ENCODE results near the gene MORC4. TPM values are rescaled to one million over a fixed set of nuclear protein-coding genes. Genes with fewer than 3 reads are reported as not detected.

MORC4 gene
- total and polyA plus RNA-seq, 2 of the 4 experiments (the other 2 are of a cell fraction) = 17.5 to 34.2 TPM

DNA sequence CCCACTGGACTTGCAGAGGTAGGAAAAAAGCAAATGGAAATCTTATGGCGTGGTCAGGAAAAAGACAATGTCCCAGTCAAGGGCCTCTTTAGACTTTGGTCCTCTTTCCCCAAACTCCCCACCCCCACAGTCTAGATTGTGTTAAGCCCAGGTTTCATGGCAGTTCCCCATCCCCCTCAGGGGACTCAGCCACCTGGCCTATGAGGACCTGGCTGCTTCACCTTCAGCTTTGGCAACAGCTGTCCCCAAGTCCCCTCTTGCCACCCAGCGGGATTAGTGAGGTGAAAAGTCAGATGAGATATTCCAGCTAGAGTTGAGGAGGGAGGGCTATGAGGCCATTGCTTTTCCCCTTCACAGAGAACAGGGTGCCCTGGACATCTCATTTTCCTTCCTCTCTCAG, 97.3 kb downstream of the MORC4 start:
- no peaks in the 10 kb centered on the region for H3K36me3 ChIP-seq (ENCODE audit: control insufficient read depth, insufficient read depth, low read length)
- no peak overlapping the region for H3K14ac ChIP-seq (replicated peaks; ENCODE audit: low read depth, low read length)
- no peak overlapping the region for H2AK9ac ChIP-seq (replicated peaks; ENCODE audit: low read depth, low read length, poor library complexity)
- ChIA-PET POLR2A (ENCODE audit: unreplicated experiment) (interaction anchor here (0.5 kb wide), 1 partner anchor 11 kb away, joined by 5 read pairs; no protein-coding TSS in a partner anchor), CTCF (interaction anchor here (1.3 kb wide), 1 partner anchor 48 kb away, joined by 4 read pairs; no protein-coding TSS in a partner anchor)
- WGBS, 2 experiments (ENCODE audit: extremely low coverage in 2 of 2, insufficient read length in 1 of 2) = no CpG with 5 or more reads among the region's 2 CpGs
- ATAC-seq (ENCODE audit: low read depth) (no peak), DNase-seq (no peak)
- H3K27me3 ChIP-seq (ENCODE audit: control insufficient read depth, insufficient read depth, low read length) = peaks cover 14% of the 10 kb centered on the region
- H4K5ac ChIP-seq (ENCODE audit: low read depth, low read length) = no peak overlapping the region
- H2AK5ac ChIP-seq (ENCODE audit: low read depth, low read length) = no peak overlapping the region
- no peak overlapping the region for H3K23ac ChIP-seq (ENCODE audit: low read depth, low read length)
- H2BK5ac ChIP-seq (ENCODE audit: low read depth, low read length, poor library complexity, severe bottlenecking) = no peak overlapping the region
- dilution Hi-C loops (cut with HindIII; ENCODE audit: low sequenced_read_pairs, unreplicated experiment) = no loop called here
- H3K4ac ChIP-seq (ENCODE audit: low read depth, low read length) = no peak overlapping the region
- H2BK120ac ChIP-seq (ENCODE audit: low read depth, low read length) = no peak overlapping the region
- H3K9me3 ChIP-seq (ENCODE audit: control insufficient read depth, insufficient read depth, low read length) = no peaks in the 10 kb centered on the region
- no peaks in the 10 kb centered on the region for H3K4me1 ChIP-seq (ENCODE audit: control insufficient read depth, insufficient read depth, low read length)
- TF ChIP-seq CHD1 (IDR thresholded peaks at IDR 0.05; ENCODE audit: low read depth, low read length) (no peak), POLR2A (IDR thresholded peaks at IDR 0.05; ENCODE audit: low read depth, low read length) (no peak), MAZ (IDR thresholded peaks at IDR 0.05; ENCODE audit: borderline replicate concordance, low read depth, low read length) (no peak), SMC3 (IDR thresholded peaks at IDR 0.05; ENCODE audit: low read depth, low read length) (no peak), MXI1 (IDR thresholded peaks at IDR 0.05; ENCODE audit: borderline replicate concordance, low read depth, low read length) (no peak), FOS (IDR thresholded peaks at IDR 0.05; ENCODE audit: low read depth, low read length) (no peak)
- TF ChIP-seq, protein P1, sequence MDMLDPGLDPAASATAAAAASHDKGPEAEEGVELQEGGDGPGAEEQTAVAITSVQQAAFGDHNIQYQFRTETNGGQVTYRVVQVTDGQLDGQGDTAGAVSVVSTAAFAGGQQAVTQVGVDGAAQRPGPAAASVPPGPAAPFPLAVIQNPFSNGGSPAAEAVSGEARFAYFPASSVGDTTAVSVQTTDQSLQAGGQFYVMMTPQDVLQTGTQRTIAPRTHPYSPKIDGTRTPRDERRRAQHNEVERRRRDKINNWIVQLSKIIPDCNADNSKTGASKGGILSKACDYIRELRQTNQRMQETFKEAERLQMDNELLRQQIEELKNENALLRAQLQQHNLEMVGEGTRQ (IDR thresholded peaks at IDR 0.05; ENCODE audit: low read depth, low read length) = no peak
- TF ChIP-seq, protein P2, sequence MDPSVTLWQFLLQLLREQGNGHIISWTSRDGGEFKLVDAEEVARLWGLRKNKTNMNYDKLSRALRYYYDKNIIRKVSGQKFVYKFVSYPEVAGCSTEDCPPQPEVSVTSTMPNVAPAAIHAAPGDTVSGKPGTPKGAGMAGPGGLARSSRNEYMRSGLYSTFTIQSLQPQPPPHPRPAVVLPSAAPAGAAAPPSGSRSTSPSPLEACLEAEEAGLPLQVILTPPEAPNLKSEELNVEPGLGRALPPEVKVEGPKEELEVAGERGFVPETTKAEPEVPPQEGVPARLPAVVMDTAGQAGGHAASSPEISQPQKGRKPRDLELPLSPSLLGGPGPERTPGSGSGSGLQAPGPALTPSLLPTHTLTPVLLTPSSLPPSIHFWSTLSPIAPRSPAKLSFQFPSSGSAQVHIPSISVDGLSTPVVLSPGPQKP (IDR thresholded peaks at IDR 0.05; ENCODE audit: borderline replicate concordance, low read depth, low read length) = no peak
- no peak overlapping the region for H3K56ac ChIP-seq (ENCODE audit: extremely low read depth, insufficient read depth, low read length)
- no peak overlapping the region for H4K8ac ChIP-seq (ENCODE audit: low read depth in 2 of 2, low read length in 2 of 2)
- in situ Hi-C loops (cut with MboI; ENCODE audit: low sequenced_read_pairs) = no loop called here
- no peaks in the 10 kb centered on the region for H3K79me1 ChIP-seq (ENCODE audit: low read depth in 1 of 2, low read length in 2 of 2)
- intact Hi-C loops (cut with micrococcal nuclease) = no loop called here
- no peak overlapping the region for H2AFZ ChIP-seq (replicated peaks; ENCODE audit: low read length, poor library complexity)
- H3K9me1 ChIP-seq (ENCODE audit: insufficient read depth, low read length) = no peaks in the 10 kb centered on the region
- no peak overlapping the region for H2BK20ac ChIP-seq (ENCODE audit: low read depth, low read length)
- no peak overlapping the region for H3K4me2 ChIP-seq (ENCODE audit: low read depth, low read length)
- H3K27ac ChIP-seq (ENCODE audit: insufficient read depth, low read length) = no peak overlapping the region
- no peak overlapping the region for H2BK15ac ChIP-seq (ENCODE audit: low read depth, low read length)
- H3K9ac ChIP-seq (ENCODE audit: low read depth, low read length) = no peak overlapping the region
- no peak overlapping the region for H3K4me3 ChIP-seq (ENCODE audit: insufficient read depth, low read depth, low read length)
- H3K18ac ChIP-seq (ENCODE audit: low read depth, low read length) = no peak overlapping the region
- H4K91ac ChIP-seq (ENCODE audit: insufficient read depth, low read depth, low read length) = no peak overlapping the region
- H4K20me1 ChIP-seq (ENCODE audit: insufficient read depth, low read length) = no peaks in the 10 kb centered on the region
- no TSS peak for BruUV-seq (replicated peaks)
